ENCODE results near the gene ESPNL.

ESPNL gene

GRCh38 chr2:238123218-238123971 lies 23.3 kb downstream of the ESPNL start:
- H3K9me3 ChIP-seq (ENCODE audit: control insufficient read depth, insufficient read depth, low read length): no peaks in the 10 kb centered on the region
- no peaks in the 10 kb centered on the region for H3K36me3 ChIP-seq (ENCODE audit: insufficient read depth, low read length)
- H3K4me1 ChIP-seq (ENCODE audit: insufficient read depth, low read length): peaks cover 3% of the 10 kb centered on the region; the same call in 1 of the 2 replicates
- no peak overlapping the region for H3K9ac ChIP-seq (ENCODE audit: low read depth, low read length)

- Histone ChIP-seq H3K4me1 (ENCODE audit: insufficient read depth, low read length) (peaks cover 3% of the 10 kb centered on the region; the same call in 1 of the 2 replicates), H3K9ac (ENCODE audit: low read depth, low read length) (no peak overlapping the region), H3K9me3 (ENCODE audit: control insufficient read depth, insufficient read depth, low read length) (no peaks in the 10 kb centered on the region), H3K36me3 (ENCODE audit: insufficient read depth, low read length) (no peaks in the 10 kb centered on the region)
Measured at GRCh38 chr2:238123991-238124470, 23.9 kb downstream of the ESPNL start.

GRCh38 chr2:238124488-238125126 lies 24.5 kb downstream of the ESPNL start:
- H3K9me3 ChIP-seq (ENCODE audit: control insufficient read depth, insufficient read depth, low read length): no peaks in the 10 kb centered on the region
- peaks cover 3% of the 10 kb centered on the region; the same call in 1 of the 2 replicates for H3K4me1 ChIP-seq (ENCODE audit: insufficient read depth, low read length)
- no peak overlapping the region for H3K9ac ChIP-seq (ENCODE audit: low read depth, low read length)
- no peaks in the 10 kb centered on the region for H3K36me3 ChIP-seq (ENCODE audit: insufficient read depth, low read length)

GRCh38 chr2:238125127-238125885 lies 25.2 kb downstream of the ESPNL start:
- Histone ChIP-seq H3K36me3 (ENCODE audit: insufficient read depth, low read length) (no peaks in the 10 kb centered on the region), H3K9ac (ENCODE audit: low read depth, low read length) (no peak overlapping the region), H3K4me1 (ENCODE audit: insufficient read depth, low read length) (peaks cover 3% of the 10 kb centered on the region; the same call in 1 of the 2 replicates), H3K9me3 (ENCODE audit: control insufficient read depth, insufficient read depth, low read length) (no peaks in the 10 kb centered on the region)

GRCh38 chr2:238126338-238126737 lies 26.2 kb downstream of the ESPNL start:
- no peaks in the 10 kb centered on the region for H3K9me3 ChIP-seq (ENCODE audit: control insufficient read depth, insufficient read depth, low read length)
- no peaks in the 10 kb centered on the region for H3K36me3 ChIP-seq (ENCODE audit: insufficient read depth, low read length)
- peaks cover 3% of the 10 kb centered on the region; the same call in 1 of the 2 replicates for H3K4me1 ChIP-seq (ENCODE audit: insufficient read depth, low read length)
- H3K9ac ChIP-seq (ENCODE audit: low read depth, low read length): no peak overlapping the region

GRCh38 chr2:238126775-238127164 lies 26.6 kb downstream of the ESPNL start:
- Histone ChIP-seq H3K9ac (ENCODE audit: low read depth, low read length) (no peak overlapping the region), H3K9me3 (ENCODE audit: control insufficient read depth, insufficient read depth, low read length) (no peaks in the 10 kb centered on the region), H3K36me3 (ENCODE audit: insufficient read depth, low read length) (no peaks in the 10 kb centered on the region), H3K4me1 (ENCODE audit: insufficient read depth, low read length) (peaks cover 3% of the 10 kb centered on the region; the same call in 1 of the 2 replicates)

GRCh38 chr2:238127165-238128060 lies 27.3 kb downstream of the ESPNL start:
- H3K9ac ChIP-seq (ENCODE audit: low read depth, low read length): no peak overlapping the region
- H3K36me3 ChIP-seq (ENCODE audit: insufficient read depth, low read length): no peaks in the 10 kb centered on the region
- peaks cover 3% of the 10 kb centered on the region; the same call in 1 of the 2 replicates for H3K4me1 ChIP-seq (ENCODE audit: insufficient read depth, low read length)
- H3K9me3 ChIP-seq (ENCODE audit: control insufficient read depth, insufficient read depth, low read length): no peaks in the 10 kb centered on the region

GRCh38 chr2:238128061-238128440 lies 27.9 kb downstream of the ESPNL start:
- H3K4me1 ChIP-seq (ENCODE audit: insufficient read depth, low read length): peaks cover 3% of the 10 kb centered on the region; the same call in 1 of the 2 replicates
- no peak overlapping the region for H3K9ac ChIP-seq (ENCODE audit: low read depth, low read length)
- no peaks in the 10 kb centered on the region for H3K9me3 ChIP-seq (ENCODE audit: control insufficient read depth, insufficient read depth, low read length)
- no peaks in the 10 kb centered on the region for H3K36me3 ChIP-seq (ENCODE audit: insufficient read depth, low read length)

- Histone ChIP-seq H3K9ac (ENCODE audit: low read depth, low read length) (no peak overlapping the region), H3K36me3 (ENCODE audit: insufficient read depth, low read length) (no peaks in the 10 kb centered on the region), H3K9me3 (ENCODE audit: control insufficient read depth, insufficient read depth, low read length) (no peaks in the 10 kb centered on the region), H3K4me1 (ENCODE audit: insufficient read depth, low read length) (peaks cover 3% of the 10 kb centered on the region; the same call in 1 of the 2 replicates)
Measured at GRCh38 chr2:238128534-238129001, 28.4 kb downstream of the ESPNL start.

GRCh38 chr2:238129166-238130010 lies 29.2 kb downstream of the ESPNL start:
- Histone ChIP-seq H3K36me3 (ENCODE audit: insufficient read depth, low read length) (no peaks in the 10 kb centered on the region), H3K9ac (ENCODE audit: low read depth, low read length) (no peak overlapping the region), H3K4me1 (ENCODE audit: insufficient read depth, low read length) (peaks cover 3% of the 10 kb centered on the region; the same call in 1 of the 2 replicates), H3K9me3 (ENCODE audit: control insufficient read depth, insufficient read depth, low read length) (no peaks in the 10 kb centered on the region)

GRCh38 chr2:238130111-238130695 lies 30.1 kb downstream of the ESPNL start:
- Histone ChIP-seq H3K9me3 (ENCODE audit: control insufficient read depth, insufficient read depth, low read length) (no peaks in the 10 kb centered on the region), H3K4me1 (ENCODE audit: insufficient read depth, low read length) (peaks cover 3% of the 10 kb centered on the region; the same call in 1 of the 2 replicates), H3K9ac (ENCODE audit: low read depth, low read length) (no peak overlapping the region), H3K36me3 (ENCODE audit: insufficient read depth, low read length) (no peaks in the 10 kb centered on the region)

- Histone ChIP-seq H3K9me3 (ENCODE audit: control insufficient read depth, insufficient read depth, low read length) (no peaks in the 10 kb centered on the region), H3K36me3 (ENCODE audit: insufficient read depth, low read length) (no peaks in the 10 kb centered on the region), H3K4me1 (ENCODE audit: insufficient read depth, low read length) (peaks cover 3% of the 10 kb centered on the region; the same call in 1 of the 2 replicates), H3K9ac (ENCODE audit: low read depth, low read length) (no peak overlapping the region)
Measured at GRCh38 chr2:238130696-238131628, 30.8 kb downstream of the ESPNL start.
